ENCODE measurements around the gene ZMIZ1. TPM values are rescaled to one million over a fixed set of nuclear protein-coding genes. Genes with fewer than 3 reads are reported as not detected.
A peak's percentile ranks its signal among the peaks of the same experiment; 100 is the strongest.

ZMIZ1 gene
- total and polyA plus RNA-seq, 5 donors = 38.0 to 83.1 (median 71.1) TPM

GRCh38 chr10:79171504-79171903 lies 102.7 kb downstream of the ZMIZ1 start:
- intact Hi-C loops (cut with DNase I) = no loop called here
- ATAC-seq = no peak
- no peaks in the 10 kb centered on the region for H3K9me3 ChIP-seq (ENCODE audit: control insufficient read depth, low read length)
- peaks cover 18% of the 10 kb centered on the region for H3K4me1 ChIP-seq (ENCODE audit: control insufficient read depth, insufficient read depth, low read length)
- 90% methylated on average over 5 of the region's 5 CpGs for WGBS
- no peak overlapping the region for H3K4me3 ChIP-seq (ENCODE audit: low read length)
- no peaks in the 10 kb centered on the region for H3K27me3 ChIP-seq (ENCODE audit: control insufficient read depth, insufficient read depth)
- no peak overlapping the region for H3K27ac ChIP-seq (ENCODE audit: low read length)
- DNase-seq = no peak

- ATAC-seq (no peak), DNase-seq (peak in 1 of 3 donors; percentile 58)
- Histone ChIP-seq H3K9me3 (ENCODE audit: control insufficient read depth, low read length) (no peaks in the 10 kb centered on the region), H3K27ac (ENCODE audit: low read length) (no peak overlapping the region), H3K4me1 (ENCODE audit: control insufficient read depth, insufficient read depth, low read length) (peaks cover 26% of the 10 kb centered on the region), H3K4me3 (ENCODE audit: low read length) (no peak overlapping the region), H3K27me3 (ENCODE audit: control insufficient read depth, insufficient read depth) (no peaks in the 10 kb centered on the region)
- intact Hi-C loops (cut with DNase I) = no loop called here
- 75% methylated on average over 5 of the region's 5 CpGs for WGBS
Observed at GRCh38 chr10:79172881-79173280, 104.1 kb downstream of the ZMIZ1 start.

GRCh38 chr10:79173582-79174262 lies 105.0 kb downstream of the ZMIZ1 start:
- peaks cover 33% of the 10 kb centered on the region for H3K4me1 ChIP-seq (ENCODE audit: control insufficient read depth, insufficient read depth, low read length)
- no peaks in the 10 kb centered on the region for H3K9me3 ChIP-seq (ENCODE audit: control insufficient read depth, low read length)
- H3K27ac ChIP-seq (ENCODE audit: low read length) = no peak overlapping the region
- no peak overlapping the region for H3K4me3 ChIP-seq (ENCODE audit: low read length)
- intact Hi-C loops (cut with DNase I) = no loop called here
- H3K27me3 ChIP-seq (ENCODE audit: control insufficient read depth, insufficient read depth) = no peaks in the 10 kb centered on the region
- WGBS = 93% methylated on average over 10 of the region's 10 CpGs
- no peak for ATAC-seq
- peak in 1 of 3 donors; percentile 36 for DNase-seq

- intact Hi-C loops (cut with DNase I) = no loop called here
- Histone ChIP-seq H3K9me3 (ENCODE audit: control insufficient read depth, low read length) (no peaks in the 10 kb centered on the region), H3K4me3 (ENCODE audit: low read length) (no peak overlapping the region), H3K27ac (ENCODE audit: low read length) (peak overlapping the region; percentile 31), H3K27me3 (ENCODE audit: control insufficient read depth, insufficient read depth) (no peaks in the 10 kb centered on the region), H3K4me1 (ENCODE audit: control insufficient read depth, insufficient read depth, low read length) (peaks cover 55% of the 10 kb centered on the region)
- ATAC-seq (no peak), DNase-seq (peak in 1 of 3 donors; percentile 48)
- WGBS = 42% methylated on average over 10 of the region's 10 CpGs
Observed at GRCh38 chr10:79176052-79176501, 107.3 kb downstream of the ZMIZ1 start.

- peak; percentile 70 to 81 for ATAC-seq
Observed at GRCh38 chr10:79176949-79177602, 108.3 kb downstream of the ZMIZ1 start.

GRCh38 chr10:79178070-79178576 lies 109.4 kb downstream of the ZMIZ1 start:
- DNase-seq (peak in 1 of 3 donors; percentile 34), ATAC-seq (no peak)
- Histone ChIP-seq H3K4me1 (ENCODE audit: control insufficient read depth, insufficient read depth, low read length) (peaks cover 66% of the 10 kb centered on the region), H3K4me3 (ENCODE audit: low read length) (no peak overlapping the region), H3K27ac (ENCODE audit: low read length) (peak overlapping the region; percentile 4), H3K27me3 (ENCODE audit: control insufficient read depth, insufficient read depth) (no peaks in the 10 kb centered on the region), H3K9me3 (ENCODE audit: control insufficient read depth, low read length) (no peaks in the 10 kb centered on the region)
- intact Hi-C loops (cut with DNase I) = no loop called here
- WGBS = 82% methylated on average over 8 of the region's 8 CpGs

More at GRCh38 chr10:79176949-79177602, 108.3 kb downstream of the ZMIZ1 start:
- H3K4me1 ChIP-seq (ENCODE audit: control insufficient read depth, insufficient read depth, low read length) = peaks cover 59% of the 10 kb centered on the region
- intact Hi-C loops (cut with DNase I) = no loop called here
- H3K4me3 ChIP-seq (ENCODE audit: low read length) = no peak overlapping the region
- DNase-seq = peak; percentile 62 to 85 (median 84)
- H3K27me3 ChIP-seq (ENCODE audit: control insufficient read depth, insufficient read depth) = no peaks in the 10 kb centered on the region
- no peaks in the 10 kb centered on the region for H3K9me3 ChIP-seq (ENCODE audit: control insufficient read depth, low read length)
- WGBS = 43% methylated on average over 18 of the region's 18 CpGs
- peak overlapping the region; percentile 62 for H3K27ac ChIP-seq (ENCODE audit: low read length)

GRCh38 chr10:79178614-79179163 lies 109.9 kb downstream of the ZMIZ1 start:
- WGBS = 17% methylated on average over 9 of the region's 9 CpGs
- DNase-seq = peak in 2 of 3 donors; percentile 66 to 77

GRCh38 chr10:79179164-79179956 lies 110.6 kb downstream of the ZMIZ1 start:
- H3K9me3 ChIP-seq (ENCODE audit: control insufficient read depth, low read length) = no peaks in the 10 kb centered on the region
- H3K4me3 ChIP-seq (ENCODE audit: low read length) = no peak overlapping the region
- H3K4me1 ChIP-seq (ENCODE audit: control insufficient read depth, insufficient read depth, low read length) = peaks cover 75% of the 10 kb centered on the region
- H3K27ac ChIP-seq (ENCODE audit: low read length) = no peak overlapping the region
- WGBS = 58% methylated on average over 7 of the region's 7 CpGs
- H3K27me3 ChIP-seq (ENCODE audit: control insufficient read depth, insufficient read depth) = no peaks in the 10 kb centered on the region
- ATAC-seq = no peak
- intact Hi-C loops (cut with DNase I) = no loop called here
- DNase-seq = peak in 1 of 3 donors; percentile 53

More at GRCh38 chr10:79178614-79179163, 109.9 kb downstream of the ZMIZ1 start:
- Histone ChIP-seq H3K27ac (ENCODE audit: low read length) (peak overlapping the region; percentile 14), H3K9me3 (ENCODE audit: control insufficient read depth, low read length) (no peaks in the 10 kb centered on the region), H3K4me1 (ENCODE audit: control insufficient read depth, insufficient read depth, low read length) (peaks cover 71% of the 10 kb centered on the region), H3K27me3 (ENCODE audit: control insufficient read depth, insufficient read depth) (no peaks in the 10 kb centered on the region), H3K4me3 (ENCODE audit: low read length) (no peak overlapping the region)
- peak in 1 of 2 donors; percentile 38 for ATAC-seq
- intact Hi-C loops (cut with DNase I) = no loop called here

- Histone ChIP-seq H3K27me3 (ENCODE audit: control insufficient read depth, insufficient read depth) (no peaks in the 10 kb centered on the region), H3K27ac (ENCODE audit: low read length) (no peak overlapping the region), H3K4me3 (ENCODE audit: low read length) (no peak overlapping the region), H3K4me1 (ENCODE audit: control insufficient read depth, insufficient read depth, low read length) (peaks cover 75% of the 10 kb centered on the region), H3K9me3 (ENCODE audit: control insufficient read depth, low read length) (no peaks in the 10 kb centered on the region)
- WGBS = 60% methylated on average over 7 of the region's 7 CpGs
- no peak for ATAC-seq
- DNase-seq = no peak
- intact Hi-C loops (cut with DNase I) = loop anchor here in 2 of 4 donors (5.0 to 10.0 kb wide), 2 partner anchors 33 to 105 kb away; no protein-coding TSS in a partner anchor
Observed at GRCh38 chr10:79179957-79180309, 111.2 kb downstream of the ZMIZ1 start.

GRCh38 chr10:79180414-79181221 lies 111.9 kb downstream of the ZMIZ1 start:
- intact Hi-C loops (cut with DNase I) = loop anchor here in 2 of 4 donors (5.0 to 10.0 kb wide), 2 partner anchors 33 to 106 kb away; no protein-coding TSS in a partner anchor
- DNase-seq = peak in 1 of 3 donors; percentile 40
- H3K27me3 ChIP-seq (ENCODE audit: control insufficient read depth, insufficient read depth) = no peaks in the 10 kb centered on the region
- H3K9me3 ChIP-seq (ENCODE audit: control insufficient read depth, low read length) = no peaks in the 10 kb centered on the region
- 64% methylated on average over 14 of the region's 14 CpGs for WGBS
- H3K27ac ChIP-seq (ENCODE audit: low read length) = peak overlapping the region; percentile 7
- no peak overlapping the region for H3K4me3 ChIP-seq (ENCODE audit: low read length)
- peaks cover 72% of the 10 kb centered on the region for H3K4me1 ChIP-seq (ENCODE audit: control insufficient read depth, insufficient read depth, low read length)
- no peak for ATAC-seq
